COLO668 (cell line): ENCODE results near the gene USP13.
"Not testable (repeated sequence)": the region's sequence is repeated elsewhere in the genome, so short reads cannot be mapped to it uniquely, and the experiment has no call there.

Source experiments
- DNase-seq: peaks from one replicate; lab custom pipeline; 2025; ENCODE audit not compliant: unreplicated experiment; lab: John Stamatoyannopoulos, UW

The USP13 gene

DNA sequence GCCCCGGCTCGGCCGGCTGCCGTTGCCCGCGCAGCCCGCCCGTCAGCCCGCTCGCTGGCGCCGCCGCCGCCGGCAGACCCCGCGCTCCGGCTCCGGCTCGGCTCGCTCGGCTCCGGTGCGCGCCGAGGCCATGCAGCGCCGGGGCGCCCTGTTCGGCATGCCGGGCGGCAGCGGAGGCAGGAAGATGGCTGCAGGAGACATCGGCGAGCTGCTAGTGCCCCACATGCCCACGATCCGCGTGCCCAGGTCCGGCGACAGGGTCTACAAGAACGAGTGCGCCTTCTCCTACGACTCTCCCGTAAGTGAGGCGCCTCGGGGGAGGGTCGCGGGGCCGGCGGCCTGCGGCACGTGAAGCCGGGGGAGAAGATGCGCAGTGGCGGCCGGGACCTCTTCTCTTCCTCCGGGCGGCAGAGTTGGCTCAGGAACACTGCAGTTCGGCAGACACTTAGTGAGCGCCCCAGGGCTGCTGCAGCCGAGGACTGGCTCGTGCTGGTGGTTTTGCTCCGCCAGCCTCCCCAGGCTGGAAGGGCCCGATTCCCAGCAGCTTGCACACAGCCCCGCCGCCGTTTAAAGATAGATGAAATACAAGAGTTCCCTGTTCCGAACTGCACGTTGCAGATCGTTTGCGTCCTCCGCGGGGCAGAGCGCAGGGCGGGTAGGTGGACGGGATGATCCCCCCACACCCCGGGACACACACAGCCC is 407 bp downstream of the USP13 start:
- peak; percentile 69 for DNase-seq

DNA sequence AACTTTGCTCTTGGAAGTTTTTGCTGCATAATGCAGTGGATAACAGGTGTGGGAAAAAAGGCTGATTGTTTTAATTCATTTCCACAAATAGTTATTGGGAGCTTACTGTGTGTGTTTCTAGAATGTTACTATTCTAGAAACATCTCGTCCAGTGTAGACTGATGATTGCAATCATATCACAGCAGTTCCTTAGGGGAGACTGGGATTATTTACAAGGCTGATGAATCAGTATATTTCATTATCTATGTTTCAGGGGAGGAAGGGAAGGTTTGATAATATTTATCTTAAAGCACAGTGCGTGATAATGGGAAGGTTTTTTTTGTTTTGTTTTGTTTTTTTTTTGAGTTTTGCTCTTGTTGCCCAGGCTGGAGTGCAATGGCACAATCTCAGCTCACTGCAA is 2.4 kb downstream of the USP13 start:
- no peak for DNase-seq

DNA sequence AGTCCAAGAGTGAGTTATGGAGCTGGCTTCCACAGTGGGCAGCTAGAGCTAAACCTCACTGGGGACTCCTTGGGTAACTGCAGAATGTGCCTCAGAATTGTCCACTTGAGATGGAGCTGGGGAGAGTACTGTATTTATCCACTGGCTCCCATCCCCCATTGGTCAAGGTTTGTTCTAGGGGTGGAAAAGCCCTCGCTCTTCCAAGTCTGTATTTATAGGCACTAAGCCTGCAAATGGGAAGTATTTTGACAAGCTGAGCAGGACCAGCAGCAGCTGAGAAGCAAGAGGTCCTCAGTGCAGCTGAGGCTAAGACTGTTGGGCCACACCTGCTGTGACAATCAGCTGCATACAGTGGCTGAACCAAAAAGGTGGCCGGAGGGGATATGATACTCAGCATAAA is 5.8 kb downstream of the USP13 start:
- no peak for DNase-seq

DNA sequence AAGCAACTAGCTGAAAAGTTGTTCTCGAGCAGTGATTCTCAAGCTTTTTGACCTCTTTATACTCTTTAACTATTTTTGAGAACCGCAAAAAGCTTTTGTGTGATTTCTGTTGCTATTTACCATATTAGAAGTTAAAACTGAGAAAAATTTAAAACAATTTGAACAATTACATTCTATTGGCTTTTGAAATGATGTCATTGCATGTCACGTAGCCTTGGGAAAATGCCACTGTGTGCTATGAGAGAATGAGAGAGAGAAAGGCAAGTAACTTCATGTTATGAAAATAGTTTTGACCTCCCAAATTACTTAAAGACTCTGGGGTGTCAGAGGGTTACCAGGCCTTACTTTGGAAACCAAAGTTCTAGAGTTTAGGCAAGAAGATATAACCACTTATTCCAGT is 8.0 kb downstream of the USP13 start:
- no peak for DNase-seq

DNA sequence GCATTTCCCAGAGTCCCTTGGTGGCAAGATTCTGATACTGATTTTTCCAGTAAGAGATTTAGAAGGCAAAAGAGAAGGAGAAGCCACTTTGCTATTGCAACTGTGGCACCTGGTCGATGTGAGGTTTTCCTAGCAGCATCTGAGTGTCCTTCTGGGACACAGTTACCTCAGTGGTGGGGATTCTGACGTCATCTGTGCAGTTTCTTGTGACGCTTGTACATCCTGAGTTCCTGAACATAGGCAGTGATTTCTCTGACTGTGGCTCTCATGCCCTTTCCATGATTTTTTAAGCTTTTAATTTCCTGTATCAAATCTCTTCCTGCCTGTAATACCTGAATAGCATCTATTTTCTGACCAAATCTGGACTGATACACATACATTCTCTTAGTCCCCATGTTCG is 8.9 kb downstream of the USP13 start:
- DNase-seq: no peak

GRCh38 chr3:179663093-179663492 is 10.3 kb downstream of the USP13 start:
- no peak for DNase-seq

- DNase-seq: no peak
Measured at GRCh38 chr3:179666030-179666429, 13.2 kb downstream of the USP13 start.

DNA sequence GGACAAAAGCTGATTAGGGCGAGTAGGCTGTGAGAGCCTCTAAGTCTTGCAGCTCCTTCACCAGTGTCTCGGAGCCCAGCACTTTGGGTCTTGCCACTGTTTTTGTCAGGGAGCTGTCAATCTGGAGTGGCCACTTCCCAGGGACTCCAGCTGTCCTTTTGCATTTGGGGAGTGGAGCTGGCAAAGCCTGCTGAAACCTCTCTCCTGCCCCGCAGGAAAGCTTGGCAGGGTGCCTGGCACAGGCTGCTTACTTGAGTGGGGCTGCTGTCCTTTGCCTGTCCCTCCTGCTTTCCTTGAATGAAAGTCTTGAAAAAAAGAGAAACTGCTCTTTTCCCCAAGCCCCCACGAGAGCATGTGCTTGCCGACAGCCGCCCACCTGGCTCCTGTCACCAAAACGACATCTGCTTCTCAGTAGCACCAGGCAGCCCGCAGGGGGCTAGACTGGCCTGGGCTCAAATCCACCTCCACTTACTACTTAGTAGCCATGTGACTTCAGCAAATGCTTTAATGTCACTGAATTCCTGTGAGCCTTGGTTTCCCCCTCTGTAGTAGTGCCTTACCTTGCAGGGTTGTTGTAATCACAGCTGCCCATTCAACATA is 13.7 kb downstream of the USP13 start:
- DNase-seq: no peak

- no peak for DNase-seq
Measured at GRCh38 chr3:179668429-179668828, 15.6 kb downstream of the USP13 start.

DNA sequence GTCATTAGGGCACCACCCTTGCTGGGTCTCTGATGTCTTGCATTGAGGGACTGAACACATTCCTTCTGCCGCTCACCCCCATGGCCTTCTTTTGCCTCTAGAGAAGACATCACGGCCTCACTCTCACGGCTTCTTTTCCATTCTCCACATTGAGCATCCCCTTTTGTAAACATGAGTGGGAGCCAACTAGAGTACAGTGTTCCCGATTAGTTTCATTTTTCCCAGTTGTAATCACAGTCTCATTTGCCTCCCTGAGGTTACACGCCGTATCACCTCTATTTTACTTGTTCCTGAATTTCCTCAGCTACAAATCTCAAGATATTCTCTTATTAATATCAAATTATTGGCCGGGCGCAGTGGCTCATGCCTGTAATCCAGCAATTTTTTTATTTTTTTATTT is 17.5 kb downstream of the USP13 start:
- no peak for DNase-seq

DNA sequence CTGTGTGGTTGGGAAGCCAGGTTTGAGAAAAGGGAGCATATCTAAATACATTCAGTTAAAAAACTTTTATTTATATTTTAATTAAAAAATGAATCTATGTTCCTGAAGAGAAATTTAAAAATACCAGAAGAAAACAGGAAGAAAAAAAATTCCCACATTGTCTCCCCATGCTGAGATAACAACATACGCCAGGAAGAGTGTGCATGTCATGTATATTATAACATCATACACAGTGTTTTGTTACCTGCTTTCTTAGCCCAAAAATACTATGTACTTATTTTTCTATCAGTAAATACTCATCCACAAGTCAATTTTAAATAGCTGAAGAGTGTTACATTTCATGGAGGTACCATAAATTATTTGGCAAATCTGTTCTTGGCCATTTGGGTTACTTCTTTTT is 18.5 kb downstream of the USP13 start:
- no peak for DNase-seq

DNA sequence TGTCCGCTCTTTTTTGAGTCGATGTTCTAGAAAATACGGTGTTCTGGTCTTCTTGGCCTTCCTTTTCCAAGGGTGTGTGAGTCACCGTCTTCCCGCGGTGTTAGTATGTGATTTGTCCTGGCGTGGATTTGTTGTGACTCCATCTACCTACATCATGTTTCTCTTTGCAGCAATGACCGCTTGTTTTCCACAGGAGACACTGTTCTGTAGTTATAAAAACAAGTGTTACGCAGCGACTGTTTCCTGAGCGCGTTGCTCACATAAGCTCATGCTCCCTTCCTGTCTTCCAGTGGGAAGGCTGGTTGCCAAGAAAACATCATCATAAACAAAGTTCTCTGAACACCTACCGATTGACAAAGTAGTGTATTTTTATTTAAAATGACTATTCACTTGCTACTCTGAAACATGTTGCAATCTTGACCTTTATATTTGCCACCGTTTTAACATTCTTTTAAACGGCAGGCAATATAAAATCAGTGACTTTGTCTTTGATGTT is 19.0 kb downstream of the USP13 start:
- no peak for DNase-seq

- no peak for DNase-seq
Measured at GRCh38 chr3:179672918-179673317, 20.1 kb downstream of the USP13 start.

DNA sequence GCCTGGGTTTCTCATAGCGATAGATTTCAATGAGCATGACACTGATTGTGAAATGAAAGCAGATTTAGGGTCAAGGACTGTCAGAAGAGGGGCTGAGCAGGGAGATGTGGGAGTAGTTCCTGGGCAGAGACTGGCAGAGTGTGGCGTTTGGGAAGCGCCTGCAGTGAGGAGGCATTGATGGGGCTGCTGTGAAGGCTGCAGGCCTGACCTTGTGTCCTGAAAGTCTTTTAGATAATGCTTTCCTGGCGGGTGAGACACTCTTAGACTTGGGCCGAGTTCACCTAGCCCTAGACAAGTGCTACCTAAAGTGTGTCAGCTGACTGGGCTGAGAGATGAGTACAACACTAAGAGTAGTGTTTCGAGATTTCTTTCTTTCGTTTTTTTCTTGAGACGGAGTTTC is 20.7 kb downstream of the USP13 start:
- no peak for DNase-seq

DNA sequence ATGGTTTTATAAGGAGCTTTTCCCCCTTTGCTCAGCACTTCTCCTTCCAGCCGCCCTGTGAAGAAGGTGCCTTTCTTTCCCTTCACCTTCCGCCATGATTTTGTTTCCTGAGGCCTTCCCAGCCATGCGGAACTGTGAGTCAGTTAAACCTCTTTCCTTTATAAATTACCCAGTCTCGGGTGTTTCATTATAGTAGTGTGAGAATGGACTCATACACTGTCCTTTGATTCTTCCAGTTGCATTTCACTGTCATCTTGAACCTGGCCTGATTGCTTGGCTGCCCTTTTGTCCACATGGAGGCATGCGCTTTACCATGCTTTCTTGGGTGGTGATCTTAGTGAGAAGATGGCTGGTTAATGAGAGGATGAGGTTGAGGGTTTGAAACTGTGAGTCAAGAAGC is 23.2 kb downstream of the USP13 start:
- DNase-seq: no peak

- DNase-seq: no peak
Measured at GRCh38 chr3:179677884-179678283, 25.0 kb downstream of the USP13 start.

DNA sequence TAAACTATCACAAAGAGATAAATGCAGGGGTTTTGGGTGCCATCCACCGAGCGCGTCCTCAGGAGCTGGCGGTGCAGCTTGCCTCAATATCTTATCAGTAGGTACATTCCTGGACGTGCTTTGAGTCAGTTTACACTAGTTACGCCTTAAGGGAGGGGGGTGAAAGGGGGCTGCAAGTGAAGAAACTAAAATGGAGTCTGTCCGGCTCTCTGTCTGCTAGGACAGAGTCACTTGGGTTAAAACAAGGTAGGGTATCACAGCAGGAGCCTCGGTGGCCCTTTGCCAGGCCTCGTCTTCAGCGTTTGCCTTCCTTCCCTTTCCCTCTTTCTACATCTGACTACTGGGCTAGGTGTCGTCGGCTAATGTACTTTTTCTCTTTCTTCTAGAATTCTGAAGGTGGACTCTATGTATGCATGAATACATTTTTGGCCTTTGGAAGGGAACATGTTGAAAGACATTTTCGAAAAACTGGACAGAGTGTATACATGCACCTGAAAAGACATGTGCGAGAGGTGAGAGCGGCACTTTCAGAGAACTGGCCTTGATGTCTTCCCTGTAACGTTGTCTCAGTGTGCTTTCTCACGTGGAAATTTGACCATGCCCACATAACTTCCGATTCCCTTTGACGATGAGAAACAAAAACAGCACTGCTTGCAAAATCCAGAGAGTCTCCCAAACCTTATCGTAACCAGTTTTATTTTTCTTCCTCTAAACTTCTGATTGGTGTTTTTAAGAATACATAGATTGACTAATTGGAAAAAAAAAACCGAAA is 28.8 kb downstream of the USP13 start:
- no peak for DNase-seq

DNA sequence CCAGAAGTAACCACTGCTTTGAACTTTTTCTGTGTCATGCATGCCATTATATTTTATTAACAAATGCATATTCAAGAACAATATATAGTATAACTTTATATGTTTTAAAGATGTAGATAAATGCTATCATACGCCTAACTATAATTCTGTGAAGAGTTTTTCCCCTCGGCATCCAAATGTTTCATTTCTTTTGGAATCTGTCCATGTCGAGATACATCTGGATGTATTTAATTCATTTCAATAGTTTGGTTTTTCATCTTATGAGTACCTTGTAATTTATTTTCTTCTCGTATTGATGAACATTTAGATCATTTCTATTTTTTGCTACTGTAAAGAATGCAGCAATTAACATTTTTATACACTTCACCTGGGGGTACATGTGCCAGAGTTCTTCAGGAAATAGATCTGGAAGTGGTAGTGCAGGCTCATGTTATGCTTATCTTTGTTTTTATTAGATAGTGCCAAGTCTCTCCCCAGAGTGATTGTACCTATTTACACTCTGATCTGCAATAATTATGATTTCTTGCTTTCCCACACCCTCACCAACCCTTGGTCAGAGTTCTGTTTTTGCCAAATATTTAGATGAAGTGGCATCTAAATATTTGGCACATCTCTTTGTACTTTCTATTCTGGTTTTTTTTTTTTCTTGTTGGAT is 29.7 kb downstream of the USP13 start:
- DNase-seq: no peak

GRCh38 chr3:179683286-179683685 is 30.4 kb downstream of the USP13 start:
- DNase-seq: not testable (repeated sequence)

- DNase-seq: no peak
Measured at GRCh38 chr3:179687967-179688535, 35.2 kb downstream of the USP13 start.

- no peak for DNase-seq
Measured at GRCh38 chr3:179688850-179689249, 36.0 kb downstream of the USP13 start.
